D341Med (cell line): ENCODE measurements around the gene BLVRA.
A peak's percentile ranks its signal among the peaks of the same experiment; 100 is the strongest.
"Not testable (repeated sequence)": the region's sequence is repeated elsewhere in the genome, so short reads cannot be mapped to it uniquely, and the experiment has no call there.

Source experiments
- DNase-seq: peaks from one replicate; pipeline ENCODE4 v3.0.0; 2012; ENCODE audit warnings: low spot score

The BLVRA gene

GRCh38 chr7:43810195-43810941 is 51.9 kb downstream of the BLVRA start:
- DNase-seq, result peak; percentile 34

DNA sequence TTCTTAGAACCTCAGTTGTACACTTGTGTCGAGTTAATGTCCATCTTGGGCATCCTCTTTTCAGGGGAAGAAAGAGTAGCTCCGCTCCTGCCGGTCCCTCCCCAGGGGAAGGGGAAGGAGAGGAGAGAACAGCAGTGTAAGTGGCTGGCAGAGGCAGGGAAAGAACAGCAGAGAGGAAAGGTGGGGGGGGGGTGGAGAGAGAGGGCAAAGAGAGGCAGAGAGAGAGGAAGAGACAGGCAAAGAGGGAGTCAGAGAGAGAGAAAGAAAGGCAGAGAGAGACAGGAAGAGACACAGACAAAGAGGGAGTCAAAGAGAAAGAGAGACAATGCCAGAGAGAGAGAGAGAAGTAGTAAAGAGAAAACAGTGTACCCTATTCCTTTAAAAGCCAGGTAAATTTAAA is 56.9 kb downstream of the BLVRA start:
- DNase-seq, result no peak

DNA sequence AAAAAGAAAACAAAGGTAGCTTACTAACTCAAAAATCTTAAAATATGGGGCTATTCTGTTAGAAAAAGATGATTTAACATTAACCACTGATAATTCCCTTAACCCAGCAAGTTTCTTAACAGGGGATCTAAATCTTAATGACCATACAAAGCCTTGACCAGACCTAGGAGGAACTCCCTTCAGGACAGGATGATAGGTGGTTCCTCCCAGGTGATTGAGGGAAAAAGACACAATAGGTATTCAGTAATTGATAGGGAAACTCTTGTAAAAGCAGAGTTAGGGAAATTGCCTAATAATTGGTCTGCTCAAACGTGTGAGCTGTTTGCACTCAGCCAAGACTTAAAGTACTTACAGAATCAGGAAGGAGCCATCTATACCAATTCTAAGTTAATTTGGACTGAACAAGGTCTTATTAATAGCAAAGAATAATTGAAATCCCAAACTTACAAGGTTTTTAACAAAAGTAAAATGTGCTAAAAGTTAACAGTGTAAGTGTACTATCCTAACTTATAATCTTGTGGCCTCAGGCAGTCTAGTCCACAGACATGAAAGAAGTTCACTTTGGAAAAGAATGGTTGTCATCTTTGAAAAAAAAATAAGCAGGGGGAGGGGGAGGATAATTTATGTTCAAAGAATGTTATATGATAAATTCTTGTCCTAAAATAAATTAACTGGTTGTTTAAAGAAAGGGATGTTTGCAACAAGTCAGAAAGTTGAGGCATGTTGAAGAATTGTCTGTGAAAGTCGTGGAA is 57.7 kb downstream of the BLVRA start:
- DNase-seq, result not testable (repeated sequence)

GRCh38 chr7:43823425-43823824 is 64.9 kb downstream of the BLVRA start:
- DNase-seq, result not testable (repeated sequence)

GRCh38 chr7:43823941-43824340 is 65.5 kb downstream of the BLVRA start:
- no peak for DNase-seq

DNA sequence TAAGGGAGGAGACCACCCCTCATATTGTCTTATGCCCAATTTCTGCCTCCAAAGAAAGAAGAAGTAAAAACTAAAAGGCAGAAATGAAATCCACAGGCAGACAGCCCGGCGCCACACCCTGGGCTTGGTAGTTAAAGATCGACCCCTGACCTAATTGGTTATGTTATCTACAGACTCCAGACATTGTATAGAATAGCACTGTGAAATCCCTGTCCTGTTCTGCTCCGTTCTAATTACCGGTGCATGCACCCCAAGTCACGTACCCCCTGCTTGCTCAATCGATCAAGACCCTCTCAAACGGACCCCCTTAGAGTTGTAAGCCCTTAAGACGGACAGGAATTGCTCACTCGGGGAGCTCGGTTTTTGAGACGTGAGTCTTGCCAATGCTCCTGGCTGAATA is 66.0 kb downstream of the BLVRA start:
- not testable (repeated sequence) for DNase-seq

DNA sequence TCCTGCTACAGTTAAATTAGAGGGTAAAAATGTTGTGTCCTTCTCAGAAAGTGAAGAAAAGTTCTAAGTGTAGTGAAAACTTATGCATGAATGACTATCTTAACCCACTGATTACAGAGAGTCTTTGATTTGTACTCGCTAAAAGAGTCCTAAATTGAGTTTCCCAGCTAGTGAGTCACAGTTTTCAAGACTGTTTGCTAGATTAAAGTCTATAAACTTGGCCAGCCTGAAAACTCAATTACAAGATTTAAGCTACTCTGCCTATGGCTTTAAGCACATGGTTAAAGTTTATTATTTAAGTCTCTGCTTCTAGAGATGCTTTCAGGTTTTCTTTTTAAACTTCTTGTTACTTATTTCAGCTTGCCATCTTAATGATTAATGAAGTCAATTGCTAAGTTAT is 66.5 kb downstream of the BLVRA start:
- DNase-seq, result no peak

GRCh38 chr7:43825391-43825808 is 66.9 kb downstream of the BLVRA start:
- DNase-seq, result no peak

- DNase-seq, result not testable (repeated sequence)
Observed at GRCh38 chr7:43830917-43831316, 72.4 kb downstream of the BLVRA start.

GRCh38 chr7:43834463-43835251 is 76.2 kb downstream of the BLVRA start:
- no peak for DNase-seq

DNA sequence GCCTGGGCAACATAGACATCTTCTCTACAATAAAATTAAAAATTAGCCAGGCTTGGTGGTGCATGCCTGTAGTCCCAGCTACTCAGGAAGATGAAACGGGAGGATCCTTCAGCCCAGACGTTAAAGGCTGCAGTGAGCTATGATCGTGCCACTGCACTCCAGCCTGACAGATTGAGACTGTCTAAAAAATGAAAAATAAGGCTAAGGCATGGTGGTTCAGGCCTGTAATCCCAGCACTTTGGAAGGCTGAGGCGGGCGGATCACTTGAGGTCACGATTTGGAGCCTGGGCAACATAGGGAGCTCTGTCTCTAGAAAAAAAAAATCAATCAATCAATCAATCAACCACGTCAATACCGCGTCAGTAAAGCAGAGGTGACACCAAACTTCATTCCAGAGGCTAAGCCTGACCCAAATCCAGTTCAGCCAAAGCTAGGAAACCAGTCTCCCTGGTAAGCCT is 79.8 kb downstream of the BLVRA start:
- no peak for DNase-seq

- no peak for DNase-seq
Observed at GRCh38 chr7:43843296-43843695, 84.8 kb downstream of the BLVRA start.

GRCh38 chr7:43844257-43844656 is 85.8 kb downstream of the BLVRA start:
- no peak for DNase-seq

DNA sequence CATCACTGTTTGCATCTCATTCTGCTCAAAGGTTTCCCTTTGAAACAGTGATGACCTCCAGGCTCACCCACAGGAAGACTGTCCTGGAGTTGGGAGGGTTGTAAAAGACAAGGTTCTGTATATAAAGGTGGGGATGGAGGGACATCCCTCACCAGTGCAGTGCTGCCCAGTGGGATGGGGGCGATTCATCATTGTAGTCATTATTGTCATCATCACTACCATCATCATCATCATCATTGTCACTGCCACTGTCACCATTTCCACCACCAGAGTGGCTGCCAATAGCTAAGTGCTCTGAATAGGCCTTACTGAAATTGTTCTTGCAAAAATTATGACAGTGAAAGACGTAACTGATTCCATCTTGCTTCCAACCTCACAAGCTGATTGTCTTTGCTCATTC is 86.2 kb downstream of the BLVRA start:
- no peak for DNase-seq

DNA sequence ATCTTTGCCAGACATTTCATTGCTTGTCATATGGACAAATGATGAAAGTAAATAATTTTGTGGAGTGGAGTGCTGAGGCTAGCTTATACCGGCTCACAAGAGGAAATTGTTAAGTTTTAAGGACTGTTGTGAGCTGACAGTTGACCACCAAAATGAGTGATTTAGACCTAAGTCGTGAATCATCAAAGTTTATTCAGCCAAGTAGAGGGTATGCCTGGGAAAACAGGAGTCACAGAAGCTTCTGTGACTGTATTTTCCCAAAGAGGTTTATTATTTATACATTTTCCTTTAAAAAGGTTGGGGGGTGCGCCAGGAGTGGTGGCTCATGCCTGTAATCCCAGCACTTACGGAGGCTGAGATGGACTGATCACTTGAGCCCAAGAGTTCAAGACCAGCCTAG is 89.0 kb downstream of the BLVRA start:
- no peak for DNase-seq

GRCh38 chr7:43849047-43849446 is 90.6 kb downstream of the BLVRA start:
- DNase-seq, result no peak

- no peak for DNase-seq
Observed at GRCh38 chr7:43850348-43851116, 92.1 kb downstream of the BLVRA start.

- no peak for DNase-seq
Observed at GRCh38 chr7:43851805-43852204, 93.3 kb downstream of the BLVRA start.

DNA sequence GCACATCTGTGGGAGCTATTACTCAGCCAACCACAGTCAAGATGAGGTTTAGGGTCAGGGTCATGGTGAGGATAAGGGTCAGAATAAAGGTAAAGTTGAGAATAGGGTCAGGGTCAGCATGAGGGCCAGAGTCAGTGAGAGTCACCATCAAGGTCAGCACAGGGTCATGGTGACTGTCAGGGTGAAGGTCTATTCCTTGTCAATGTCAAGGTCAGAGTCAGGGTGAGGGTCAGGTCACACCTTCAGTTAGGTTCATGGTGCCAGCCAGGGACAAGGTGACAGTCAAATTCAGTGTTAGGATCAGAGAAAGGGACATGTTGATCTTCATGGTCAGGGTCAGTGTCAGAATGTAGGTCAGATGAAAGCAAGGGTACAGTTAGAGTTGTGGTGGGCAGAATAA is 96.7 kb downstream of the BLVRA start:
- no peak for DNase-seq

GRCh38 chr7:43856316-43856715 is 97.8 kb downstream of the BLVRA start:
- no peak for DNase-seq
